GM19023 (cell line): ENCODE results near the gene DACT3.

Experiments used
- ATAC-seq: cut with Tn5 transposase; IDR thresholded peaks from one replicate; pipeline ENCODE4 v1.9.1; 2021; ENCODE audit warnings: mild to moderate bottlenecking, moderate library complexity; ENCODE audit not compliant: unreplicated experiment

The DACT3 gene, protein sequence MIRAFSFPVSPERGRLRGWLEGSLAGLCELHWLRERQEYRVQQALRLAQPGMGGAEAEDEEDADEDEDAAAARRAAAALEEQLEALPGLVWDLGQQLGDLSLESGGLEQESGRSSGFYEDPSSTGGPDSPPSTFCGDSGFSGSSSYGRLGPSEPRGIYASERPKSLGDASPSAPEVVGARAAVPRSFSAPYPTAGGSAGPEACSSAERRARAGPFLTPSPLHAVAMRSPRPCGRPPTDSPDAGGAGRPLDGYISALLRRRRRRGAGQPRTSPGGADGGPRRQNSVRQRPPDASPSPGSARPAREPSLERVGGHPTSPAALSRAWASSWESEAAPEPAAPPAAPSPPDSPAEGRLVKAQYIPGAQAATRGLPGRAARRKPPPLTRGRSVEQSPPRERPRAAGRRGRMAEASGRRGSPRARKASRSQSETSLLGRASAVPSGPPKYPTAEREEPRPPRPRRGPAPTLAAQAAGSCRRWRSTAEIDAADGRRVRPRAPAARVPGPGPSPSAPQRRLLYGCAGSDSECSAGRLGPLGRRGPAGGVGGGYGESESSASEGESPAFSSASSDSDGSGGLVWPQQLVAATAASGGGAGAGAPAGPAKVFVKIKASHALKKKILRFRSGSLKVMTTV

DNA sequence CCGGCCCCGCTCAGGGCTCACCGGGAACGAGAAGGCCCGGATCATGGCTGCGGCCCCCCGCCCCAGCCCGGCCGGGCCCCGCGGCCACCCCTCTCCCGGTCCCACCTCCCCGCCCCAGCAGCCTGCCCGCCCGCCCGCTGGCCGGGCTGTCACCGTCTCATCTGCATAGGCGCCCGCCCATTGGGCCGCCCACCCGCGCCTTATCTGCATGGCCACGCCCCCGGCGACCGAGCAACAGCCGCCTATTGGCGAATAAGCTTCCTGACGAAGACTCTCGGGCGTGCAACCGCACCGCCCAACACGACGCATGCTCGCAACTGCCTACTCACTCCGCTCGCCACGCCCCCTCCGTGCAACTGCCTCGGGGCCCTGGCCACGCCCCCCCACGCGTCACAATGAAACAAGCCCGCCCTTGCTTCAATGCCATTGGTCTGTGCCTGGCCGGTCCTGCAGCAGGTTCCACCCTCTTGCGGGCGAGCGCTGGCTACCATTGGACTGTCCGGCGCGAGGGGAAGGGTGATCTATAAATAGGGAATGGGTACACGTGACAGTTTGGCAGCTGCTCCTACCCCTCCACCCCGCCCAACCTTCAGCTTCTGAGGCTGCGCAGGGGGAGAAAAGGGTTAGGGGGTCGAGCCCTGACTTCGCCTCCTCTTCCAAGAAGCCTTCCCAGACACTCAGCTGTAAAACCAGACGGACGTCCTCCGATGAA, at the start of gene DACT3:
TSS of gene DACT3 (minus strand) at position 163 of the 712 bp plus-strand sequence. CDS start at position 45, 118 bp downstream.
- peak; percentile 89 for ATAC-seq

GRCh38 chr19:46710687-46711086, 49.7 kb upstream of the DACT3 start:
- ATAC-seq: no peak

GRCh38 chr19:46704379-46705076, 43.5 kb upstream of the DACT3 start:
- no peak for ATAC-seq

DNA sequence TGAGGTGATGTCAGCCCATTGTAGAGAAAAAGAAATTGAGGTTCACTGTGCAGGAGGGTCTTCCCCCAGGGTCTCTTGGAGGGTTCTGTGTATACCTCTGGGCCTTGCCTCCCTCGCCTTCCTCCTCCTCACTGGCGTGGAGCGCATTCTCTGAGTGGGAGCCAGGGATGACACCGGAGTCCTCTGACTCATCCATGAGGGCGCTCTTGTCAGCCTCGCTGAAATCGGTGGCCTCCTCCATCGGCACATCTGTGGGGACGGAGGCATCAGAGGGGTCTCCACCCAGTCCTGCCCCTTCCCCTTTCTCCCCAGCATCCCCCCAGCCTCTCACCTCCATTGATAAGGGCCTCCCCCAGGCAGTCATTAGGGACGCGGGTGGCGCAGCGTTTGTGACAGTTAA, 39.7 kb upstream of the DACT3 start:
- ATAC-seq: no peak

GRCh38 chr19:46698395-46699321, 37.7 kb upstream of the DACT3 start:
- no peak for ATAC-seq

GRCh38 chr19:46697204-46697960, 36.4 kb upstream of the DACT3 start:
- no peak for ATAC-seq

GRCh38 chr19:46696866-46697203, 35.9 kb upstream of the DACT3 start:
- ATAC-seq: no peak

- ATAC-seq: no peak
Measured at GRCh38 chr19:46696052-46696451, 35.1 kb upstream of the DACT3 start.

DNA sequence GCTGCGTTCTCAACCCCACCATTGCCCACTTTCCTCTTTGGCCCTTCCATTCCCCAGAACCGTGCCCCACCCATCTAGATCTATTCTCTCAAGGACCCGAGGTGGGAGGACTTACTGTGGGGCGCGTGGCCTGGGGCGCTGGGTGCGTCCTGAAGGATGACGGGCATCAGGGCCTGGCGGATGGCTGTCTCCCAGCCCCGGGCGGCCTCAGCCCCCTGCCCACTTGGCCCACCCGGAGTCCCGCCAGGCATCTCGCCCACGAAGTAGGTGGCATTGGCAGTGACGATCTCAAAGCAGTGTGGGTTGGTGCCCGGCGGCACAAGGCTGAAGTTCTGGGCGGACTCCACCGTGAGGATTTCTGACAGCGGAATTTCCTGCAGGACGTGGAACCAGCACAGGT, 32.8 kb upstream of the DACT3 start:
- ATAC-seq: no peak

GRCh38 chr19:46692918-46693722, 32.1 kb upstream of the DACT3 start:
- ATAC-seq: no peak

GRCh38 chr19:46691948-46692347, 31.0 kb upstream of the DACT3 start:
- ATAC-seq: no peak

DNA sequence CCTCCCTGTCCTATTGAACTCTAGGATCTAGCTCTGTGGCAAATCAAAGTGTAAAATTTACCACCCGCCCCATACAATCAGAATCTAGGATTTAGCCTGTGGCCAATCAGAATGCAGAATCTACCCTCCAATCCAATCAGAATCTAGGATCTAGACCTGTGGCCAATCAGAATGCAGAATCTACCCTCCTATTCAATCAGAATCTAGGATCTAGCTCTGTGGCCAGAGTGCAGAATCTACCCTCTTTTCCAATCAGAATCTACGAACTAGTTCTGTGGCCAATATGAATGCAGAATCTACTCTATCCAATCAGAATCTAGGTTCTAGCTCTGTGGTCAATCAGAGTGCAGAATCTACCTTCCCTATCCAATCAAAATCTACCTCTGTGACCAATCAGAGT, 30.1 kb upstream of the DACT3 start:
- no peak for ATAC-seq

DNA sequence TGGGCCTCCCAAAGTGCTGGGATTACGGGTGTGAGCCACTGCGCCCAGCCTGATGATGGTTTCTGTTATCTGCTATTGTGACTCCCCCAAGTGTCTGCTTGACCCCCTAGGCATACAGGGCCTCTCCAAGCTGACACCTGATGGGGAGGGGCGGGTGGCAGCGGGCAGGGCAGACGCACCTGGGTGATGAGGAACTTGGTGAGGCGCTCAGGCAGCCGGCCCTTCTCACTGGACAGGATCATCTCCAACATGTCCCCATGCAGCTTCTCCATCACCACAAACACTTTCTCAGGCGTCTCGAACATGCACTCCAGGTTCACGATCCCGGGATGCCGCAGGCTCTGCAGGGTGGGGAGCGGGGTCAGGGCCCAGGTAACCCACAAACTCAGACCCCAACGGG, 28.4 kb upstream of the DACT3 start:
- ATAC-seq: no peak

DNA sequence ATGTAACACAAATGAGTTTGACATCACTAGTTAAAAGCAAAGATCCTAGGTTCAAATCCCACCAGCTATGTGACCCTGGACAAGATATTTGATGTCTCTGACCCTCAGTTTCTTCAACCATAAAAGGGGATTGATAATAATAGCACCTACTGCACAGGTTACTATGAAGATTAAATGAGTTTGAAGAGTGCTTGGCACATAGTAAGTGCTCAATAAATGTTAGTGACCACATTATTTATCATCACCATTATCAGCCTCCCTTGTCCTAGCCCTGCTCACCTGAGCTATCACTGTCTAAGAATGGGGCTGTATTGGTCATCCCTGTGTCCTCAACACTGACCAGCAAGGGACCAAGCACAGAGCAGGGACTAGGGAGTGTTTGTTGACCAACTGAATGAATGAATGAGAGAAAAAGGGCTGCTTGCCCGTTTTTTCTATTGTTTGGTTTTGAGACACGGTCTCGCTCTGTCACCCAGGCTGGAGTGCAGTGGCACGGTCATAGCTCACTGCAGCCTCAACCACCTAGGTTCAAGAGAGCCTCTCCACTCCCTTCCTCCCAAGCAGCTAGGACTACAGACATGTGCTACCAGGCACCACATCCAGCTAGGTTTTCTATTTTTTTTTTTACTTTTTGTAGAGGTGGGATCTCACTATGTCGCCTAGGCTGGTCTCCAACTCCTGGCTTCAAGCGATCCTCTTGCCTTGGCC, 26.6 kb upstream of the DACT3 start:
- ATAC-seq: no peak

DNA sequence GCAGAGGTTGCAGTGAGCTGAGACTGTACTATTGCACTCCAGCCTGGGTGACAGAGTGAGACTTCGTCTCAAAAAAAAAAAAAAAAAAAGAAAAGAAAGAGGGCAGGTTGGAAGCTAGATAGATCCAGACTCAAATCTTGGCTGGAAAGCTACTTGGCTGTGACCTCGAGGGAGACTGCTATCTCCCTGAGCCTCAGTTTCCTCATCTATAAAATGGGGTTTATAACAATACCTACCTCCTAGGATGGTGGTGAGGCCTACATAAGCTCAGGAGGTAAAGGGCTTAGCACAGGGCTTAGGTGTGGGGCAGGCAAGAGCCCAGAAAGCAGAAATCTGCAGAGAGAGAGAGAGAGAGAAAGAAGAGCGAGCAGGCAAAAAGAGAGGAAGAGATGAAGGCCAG, 24.2 kb upstream of the DACT3 start:
- ATAC-seq: no peak

- no peak for ATAC-seq
Measured at GRCh38 chr19:46678110-46678732, 17.2 kb upstream of the DACT3 start.

DNA sequence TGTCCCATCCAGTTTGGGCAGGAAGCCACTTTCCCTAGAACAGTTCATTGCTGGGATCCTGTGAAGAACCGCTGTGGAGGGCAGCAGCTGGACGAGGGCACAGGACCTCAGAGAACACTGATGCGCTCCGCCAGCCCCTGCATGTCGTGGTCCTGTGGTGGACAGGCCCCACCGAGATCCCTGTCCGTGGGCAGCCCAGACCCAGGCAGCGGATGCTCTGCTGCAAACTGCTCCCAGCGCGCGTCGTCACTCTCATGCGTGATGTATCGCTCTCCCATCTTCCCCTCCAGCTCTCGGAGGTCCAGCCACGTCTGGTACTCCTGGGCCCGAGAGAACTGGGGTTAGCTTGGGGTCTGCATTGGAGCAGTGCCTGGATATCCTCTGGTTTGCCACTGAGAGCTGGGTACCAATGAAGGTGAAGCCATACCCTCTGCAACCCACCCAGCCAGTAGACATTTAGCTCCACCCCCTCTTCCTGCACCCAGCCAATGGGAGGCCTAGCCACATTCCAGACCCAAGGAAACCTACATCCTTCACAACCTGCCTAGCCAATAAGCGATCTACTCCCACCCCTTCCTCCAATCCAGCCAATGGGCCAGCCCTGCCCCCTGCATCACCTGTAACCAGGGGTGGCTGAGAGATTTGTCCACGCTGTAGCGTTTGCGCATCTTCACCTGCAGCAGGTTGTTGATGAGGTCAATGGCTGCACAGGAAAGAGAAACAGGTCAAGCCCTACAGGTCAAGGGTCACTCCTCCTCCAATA, 13.6 kb upstream of the DACT3 start:
- no peak for ATAC-seq
